DMS79 treated with DMSO at 0.1 percent for 48 hours (cell line): Measurements from ENCODE around the gene NFIA.
"Not testable (repeated sequence)": the region's sequence is repeated elsewhere in the genome, so short reads cannot be mapped to it uniquely, and the experiment has no call there.

Experiments used
- DNase-seq: peaks from one replicate; lab custom pipeline; 2025; lab: John Stamatoyannopoulos, UW

The NFIA gene

GRCh38 chr1:61102041-61102440 lies 19.7 kb downstream of the NFIA start:
- no peak for DNase-seq

- DNase-seq = no peak
These were observed 20.3 kb downstream of the NFIA start for GRCh38 chr1:61102621-61103020.

- DNase-seq = no peak
These were observed 21.9 kb downstream of the NFIA start for GRCh38 chr1:61104220-61104671.

- no peak for DNase-seq
These were observed 25.3 kb downstream of the NFIA start for GRCh38 chr1:61107638-61108037.

GRCh38 chr1:61109158-61109557 lies 26.8 kb downstream of the NFIA start:
- DNase-seq = no peak

- no peak for DNase-seq
These were observed 27.5 kb downstream of the NFIA start for GRCh38 chr1:61109910-61110309.

GRCh38 chr1:61110554-61110953 lies 28.2 kb downstream of the NFIA start:
- no peak for DNase-seq

GRCh38 chr1:61111084-61112004 lies 29.0 kb downstream of the NFIA start:
- DNase-seq = no peak

GRCh38 chr1:61114178-61114870 lies 32.0 kb downstream of the NFIA start:
- DNase-seq = no peak

- no peak for DNase-seq
These were observed 33.1 kb downstream of the NFIA start for GRCh38 chr1:61115436-61115835.

- peak; percentile 39 for DNase-seq
These were observed 34.1 kb downstream of the NFIA start for GRCh38 chr1:61116421-61116820.

GRCh38 chr1:61117283-61117682 lies 34.9 kb downstream of the NFIA start:
- no peak for DNase-seq

GRCh38 chr1:61119085-61119484 lies 36.7 kb downstream of the NFIA start:
- DNase-seq = no peak

- peak; percentile 52 for DNase-seq
These were observed 38.0 kb downstream of the NFIA start for GRCh38 chr1:61120246-61120840.

GRCh38 chr1:61120998-61121397 lies 38.6 kb downstream of the NFIA start:
- DNase-seq = peak; percentile 42

- no peak for DNase-seq
These were observed 39.3 kb downstream of the NFIA start for GRCh38 chr1:61121631-61122030.

GRCh38 chr1:61122389-61122788 lies 40.0 kb downstream of the NFIA start:
- DNase-seq = no peak

GRCh38 chr1:61123326-61123725 lies 41.0 kb downstream of the NFIA start:
- no peak for DNase-seq

GRCh38 chr1:61124078-61124477 lies 41.7 kb downstream of the NFIA start:
- DNase-seq = no peak

- peak; percentile 78 for DNase-seq
These were observed 42.3 kb downstream of the NFIA start for GRCh38 chr1:61124696-61125095.

- peak; percentile 38 for DNase-seq
These were observed 42.9 kb downstream of the NFIA start for GRCh38 chr1:61125263-61125662.

- DNase-seq = no peak
These were observed 43.5 kb downstream of the NFIA start for GRCh38 chr1:61125895-61126294.

- DNase-seq = not testable (repeated sequence)
These were observed 44.5 kb downstream of the NFIA start for GRCh38 chr1:61126843-61127242.
